HCT116 (cell line): ENCODE data around the gene ADGRB2. TPM values are rescaled to one million over a fixed set of nuclear protein-coding genes. Genes with fewer than 3 reads are reported as not detected.

Source experiments
- ATAC-seq: fragments of 200-7000 bp; cut with Tn5 transposase; 2 replicates; pipeline ENCODE4 v1.9.1; 2020; ENCODE audit warnings: mild to moderate bottlenecking, moderate library complexity
- BruUV-seq: library from RNA; stranded (reverse); fragments of 400-500 nt; replicated peaks from 2 replicates; lab custom pipeline; 2021; lab: Mats Ljungman, UMichigan
- CTCF ChIA-PET: fragments of 300-600 bp; sonication (Branson Sonifier 250); formaldehyde crosslinking; loops from one replicate; lab custom pipeline; 2021; ENCODE audit warnings: antibody characterized with exemption; lab: Charles Lee
- POLR2A ChIA-PET: fragments of 300-600, 350-600 bp; sonication (Branson Sonifier 250); formaldehyde crosslinking; loops from one replicate; lab custom pipeline; 2021; ENCODE audit warnings: antibody characterized with exemption; lab: Charles Lee
- RAD21 ChIA-PET, 2 experiments: fragments of 300-600 bp; sonication (Branson Sonifier 250); formaldehyde crosslinking; loops; one replicate each; lab custom pipeline; 2023; ENCODE audit warnings: low total read pairs in 2 of 2; ENCODE audit not compliant: uncharacterized antibody in 2 of 2, unreplicated experiment in 2 of 2, low non-redundant PET in 1 of 2; lab: Charles Lee
- DNase-seq: peaks from one replicate; pipeline ENCODE4 v3.0.0-alpha.2; 2010; ENCODE audit warnings: low read depth, low spot score
- H2AFZ ChIP-seq: fragments of 200-600 bp; shearing (Covaris generic), sonication (generic); 2 replicates; pipeline ENCODE4 v1.6.1; 2017; ENCODE audit warnings: low read depth, mixed run types, mixed read lengths, antibody characterized with exemption, low read length; ENCODE audit not compliant: poor library complexity, severe bottlenecking
- H3K27ac ChIP-seq: 2 replicates; pipeline ENCODE4 v1.5.1; 2012; ENCODE audit warnings: low read depth, low read length
- H3K27me3 ChIP-seq: fragments of 200-600 bp; sonication (generic); 2 replicates; pipeline ENCODE4 v1.6.1; 2016; ENCODE audit warnings: mixed run types, low read length, mixed read lengths; ENCODE audit not compliant: insufficient read depth
- H3K36me3 ChIP-seq, 2 experiments: fragments of 200-500 bp in 1 of 2; fragments of 200-600 bp in 1 of 2; sonication (Bioruptor generic) in 1 of 2; sonication (generic) in 1 of 2; 2 replicates each; pipeline versions ENCODE4 v1.5.1 to v1.6.1; 2014 to 2016; ENCODE audit warnings: low read length in 2 of 2, inconsistent platforms in 1 of 2, mixed read lengths in 1 of 2, mixed run types in 1 of 2; ENCODE audit not compliant: insufficient read depth in 2 of 2, control insufficient read depth in 1 of 2
- H3K4me1 ChIP-seq, 2 experiments: fragments of 200-600 bp in 1 of 2; sonication (generic) in 1 of 2; 2 replicates each; pipeline versions ENCODE4 v1.5.1 to v1.6.1; 2012 to 2017; ENCODE audit warnings: low read length in 2 of 2, inconsistent platforms in 1 of 2, mild to moderate bottlenecking in 1 of 2, mixed read lengths in 1 of 2, mixed run types in 1 of 2, moderate library complexity in 1 of 2; ENCODE audit not compliant: insufficient read depth in 2 of 2, control insufficient read depth in 1 of 2
- H3K4me2 ChIP-seq: fragments of 200-600 bp; sonication (generic); 2 replicates; pipeline ENCODE4 v1.6.1; 2017; ENCODE audit warnings: mixed run types, low read length, mixed read lengths
- H3K4me3 ChIP-seq, 2 experiments: fragments of 200-600 bp in 1 of 2; sonication (generic) in 1 of 2; replicated peaks in 1 of 2; 2 replicates each; pipeline ENCODE4 v1.5.1; 2011 to 2016; ENCODE audit warnings: low read length in 2 of 2, control low read depth in 1 of 2, low read depth in 1 of 2, mild to moderate bottlenecking in 1 of 2, mixed read lengths in 1 of 2, mixed run types in 1 of 2
- H3K79me2 ChIP-seq: fragments of 200-600 bp; sonication (generic); 2 replicates; pipeline ENCODE4 v1.6.1; 2017; ENCODE audit warnings: mild to moderate bottlenecking, mixed run types, low read length, moderate library complexity, mixed read lengths; ENCODE audit not compliant: insufficient read depth
- H3K9ac ChIP-seq: fragments of 200-600 bp; sonication (generic); 2 replicates; pipeline ENCODE4 v1.6.1; 2016; ENCODE audit warnings: low read length, mixed read lengths
- H3K9me2 ChIP-seq: fragments of 200-600 bp; sonication (generic), shearing (Covaris generic); 2 replicates; pipeline ENCODE4 v1.6.1; 2017; ENCODE audit warnings: mixed run types, mild to moderate bottlenecking, moderate library complexity; ENCODE audit not compliant: insufficient read depth
- H3K9me3 ChIP-seq, 2 experiments: fragments of 200-500 bp in 1 of 2; fragments of 200-600 bp in 1 of 2; sonication (Bioruptor generic) in 1 of 2; sonication (generic) in 1 of 2; 2 replicates each; pipeline ENCODE4 v1.6.1; 2014 to 2017; ENCODE audit warnings: low read length in 2 of 2, mixed read lengths in 2 of 2, inconsistent platforms in 1 of 2, low read depth in 1 of 2, mild to moderate bottlenecking in 1 of 2, mixed run types in 1 of 2, moderate library complexity in 1 of 2; ENCODE audit not compliant: control insufficient read depth in 1 of 2, insufficient read depth in 1 of 2
- H4K20me1 ChIP-seq: fragments of 200-600 bp; sonication (generic), shearing (Covaris generic); 2 replicates; pipeline ENCODE4 v1.6.1; 2017; ENCODE audit warnings: mixed run types, mild to moderate bottlenecking, moderate library complexity; ENCODE audit not compliant: insufficient read depth
- CBX3 ChIP-seq: IDR thresholded peaks from 2 replicates; pipeline ENCODE4 v1.6.1; 2012; ENCODE audit warnings: low read depth
- CEBPB ChIP-seq: IDR thresholded peaks from 2 replicates; pipeline ENCODE4 v1.6.1; 2012; ENCODE audit warnings: low read depth
- EGR1 ChIP-seq: IDR thresholded peaks from 2 replicates; pipeline ENCODE4 v1.6.1; 2012; ENCODE audit warnings: low read depth
- EZH2 ChIP-seq: fragments of 200-600 bp; sonication (generic); IDR thresholded peaks from 2 replicates; pipeline ENCODE4 v1.6.1; 2017; ENCODE audit warnings: antibody characterized with exemption, mixed run types
- POLR2A ChIP-seq: IDR thresholded peaks from 2 replicates; pipeline ENCODE4 v1.7.0; 2011; ENCODE audit warnings: borderline replicate concordance; ENCODE audit not compliant: insufficient read depth, insufficient read length; ENCODE audit errors: extremely low read depth
- SIN3A ChIP-seq: IDR thresholded peaks from 2 replicates; pipeline ENCODE4 v1.6.1; 2012; ENCODE audit warnings: low read depth
- SP1 ChIP-seq: IDR thresholded peaks from 2 replicates; pipeline ENCODE4 v1.6.1; 2012; ENCODE audit warnings: low read depth
- TCF7L2 ChIP-seq: IDR thresholded peaks from 2 replicates; pipeline ENCODE4 v1.7.0; 2011; ENCODE audit warnings: borderline replicate concordance, inconsistent platforms; ENCODE audit not compliant: insufficient read depth, insufficient read length; ENCODE audit errors: extremely low read depth
- ZFX ChIP-seq: fragments of 450-650 bp; IDR thresholded peaks from 2 replicates; pipeline ENCODE4 v1.6.1; 2017
- ZNF274 ChIP-seq: fragments of 200-500 bp; sonication (Bioruptor generic); IDR thresholded peaks from 2 replicates; pipeline ENCODE4 v1.6.1; 2014; ENCODE audit warnings: mild to moderate bottlenecking, low read depth, low read length, inconsistent platforms
- intact Hi-C: fragments of 100-400 bp; cut with micrococcal nuclease; formaldehyde crosslinking; loops from 2 replicates; pipeline ENCODE4 v1.10.0; 2022
- total RNA-seq: library from RNA; stranded (reverse); gene quantifications from one replicate; pipeline ENCODE4 v1.2.1, GENCODE V29; 2021; ENCODE audit not compliant: unreplicated experiment
- TF ChIP-seq, protein P1 (sequence below): IDR thresholded peaks from 2 replicates; pipeline ENCODE4 v1.6.1; 2012

Gene ADGRB2
- total RNA-seq, 1 experiment from 2014 or later, result 10.1 TPM

DNA sequence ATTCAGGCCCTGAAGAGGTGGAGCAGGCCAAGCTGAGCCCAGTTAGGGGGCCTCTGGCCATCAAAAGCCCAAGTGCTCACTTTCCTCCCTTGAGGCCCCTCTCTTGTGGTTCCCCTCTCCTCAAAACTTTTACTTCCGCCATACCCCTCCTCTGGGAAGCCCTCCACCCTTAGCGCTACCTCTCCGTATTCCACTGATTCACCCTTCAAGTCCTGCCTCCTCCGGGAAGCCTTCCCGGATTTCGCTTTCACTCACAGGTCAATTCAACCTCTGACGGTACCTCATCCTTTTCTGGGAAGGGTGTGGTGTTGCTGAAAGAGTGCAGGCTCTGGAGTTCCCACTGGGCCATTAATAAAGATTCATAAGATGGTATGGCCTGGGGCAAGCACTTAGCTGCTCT, 32.6 kb upstream of the ADGRB2 start:
- CTCF ChIA-PET, result no interaction called here
- Histone ChIP-seq H2AFZ (no peak overlapping the region), H3K9me3 (no peaks in the 10 kb centered on the region), H3K9ac (no peak overlapping the region), H3K27me3 (no peaks in the 10 kb centered on the region), H3K9me2 (no peaks in the 10 kb centered on the region), H3K79me2 (no peaks in the 10 kb centered on the region), H4K20me1 (no peaks in the 10 kb centered on the region), H3K27ac (no peak overlapping the region), H3K4me1 (peaks cover 12 to 44% of the 10 kb centered on the region in 2 experiments), H3K4me2 (no peak overlapping the region), H3K36me3 (no peaks in the 10 kb centered on the region), H3K4me3 (no peak overlapping the region)
- no TSS peak for BruUV-seq
- ATAC-seq (no peak), DNase-seq (no peak)
- RAD21 ChIA-PET, result no interaction called here
- POLR2A ChIA-PET, result no interaction called here
- TF ChIP-seq EZH2 (no peak), SP1 (no peak), ZNF274 (no peak), EGR1 (no peak), TCF7L2 (no peak)
- TF ChIP-seq, protein P1, sequence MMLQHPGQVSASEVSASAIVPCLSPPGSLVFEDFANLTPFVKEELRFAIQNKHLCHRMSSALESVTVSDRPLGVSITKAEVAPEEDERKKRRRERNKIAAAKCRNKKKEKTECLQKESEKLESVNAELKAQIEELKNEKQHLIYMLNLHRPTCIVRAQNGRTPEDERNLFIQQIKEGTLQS, result no peak
- intact Hi-C loops, result no loop called here

DNA sequence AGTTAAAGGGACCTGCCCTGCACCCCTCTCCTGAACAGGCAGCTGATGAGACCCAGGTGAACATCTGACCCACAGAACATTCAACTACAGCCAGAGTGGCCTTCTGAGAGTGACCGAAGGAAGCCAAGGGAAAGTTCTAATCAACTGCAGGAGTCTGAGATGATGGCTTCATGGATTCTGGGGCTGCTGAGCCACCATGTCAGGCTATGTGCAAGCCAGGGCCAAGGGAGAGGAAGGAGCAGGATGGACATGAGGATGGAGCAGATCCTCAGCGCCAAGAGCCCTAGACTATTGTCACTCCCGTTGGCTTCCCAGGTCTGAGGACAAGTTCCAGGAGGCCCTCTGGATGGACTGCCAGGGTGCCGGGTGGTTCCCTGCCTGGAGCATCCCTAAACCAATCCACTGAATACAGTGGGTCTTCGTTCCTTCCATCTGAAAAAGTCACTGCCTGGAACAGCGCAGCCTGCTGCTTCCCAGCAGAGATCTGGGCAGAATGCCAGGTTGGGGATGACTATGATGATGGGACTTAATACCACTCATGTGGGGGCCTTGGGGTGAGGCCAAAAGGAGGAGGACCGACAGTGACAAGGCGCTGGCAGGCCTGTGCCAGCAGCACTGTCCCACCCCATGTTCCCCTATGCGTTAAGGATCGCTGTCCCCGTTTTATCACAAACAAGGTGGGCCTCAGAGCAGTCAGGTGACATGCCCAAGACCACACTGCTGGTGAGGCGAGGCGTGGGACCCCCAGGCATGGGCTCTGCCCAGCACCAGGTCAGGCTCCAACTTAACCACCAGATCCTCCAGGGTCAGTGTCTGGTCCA, 31.9 kb upstream of the ADGRB2 start:
- Histone ChIP-seq H3K36me3 (no peaks in the 10 kb centered on the region), H3K4me1 (peaks cover 12 to 44% of the 10 kb centered on the region in 2 experiments), H3K27ac (no peak overlapping the region), H3K4me3 (no peak overlapping the region), H3K9ac (no peak overlapping the region), H3K27me3 (no peaks in the 10 kb centered on the region), H4K20me1 (no peaks in the 10 kb centered on the region), H3K79me2 (no peaks in the 10 kb centered on the region), H3K9me2 (no peaks in the 10 kb centered on the region), H3K4me2 (no peak overlapping the region), H2AFZ (no peak overlapping the region), H3K9me3 (no peaks in the 10 kb centered on the region)
- intact Hi-C loops, result no loop called here
- no peak for TF ChIP-seq SIN3A
- TF ChIP-seq ZFX, result no peak
- TF ChIP-seq POLR2A, result no peak
- TF ChIP-seq ZNF274, result no peak
- no peak for TF ChIP-seq CEBPB
- no peak for TF ChIP-seq CBX3
- ChIA-PET RAD21 (no interaction called here), POLR2A (no interaction called here), CTCF (no interaction called here)
- DNase-seq (no peak), ATAC-seq (no peak)
- no TSS peak for BruUV-seq
